ENCODE results near the gene IL23R.
"Not testable (repeated sequence)": the region's sequence is repeated elsewhere in the genome, so short reads cannot be mapped to it uniquely, and the experiment has no call there.

IL23R gene

DNA sequence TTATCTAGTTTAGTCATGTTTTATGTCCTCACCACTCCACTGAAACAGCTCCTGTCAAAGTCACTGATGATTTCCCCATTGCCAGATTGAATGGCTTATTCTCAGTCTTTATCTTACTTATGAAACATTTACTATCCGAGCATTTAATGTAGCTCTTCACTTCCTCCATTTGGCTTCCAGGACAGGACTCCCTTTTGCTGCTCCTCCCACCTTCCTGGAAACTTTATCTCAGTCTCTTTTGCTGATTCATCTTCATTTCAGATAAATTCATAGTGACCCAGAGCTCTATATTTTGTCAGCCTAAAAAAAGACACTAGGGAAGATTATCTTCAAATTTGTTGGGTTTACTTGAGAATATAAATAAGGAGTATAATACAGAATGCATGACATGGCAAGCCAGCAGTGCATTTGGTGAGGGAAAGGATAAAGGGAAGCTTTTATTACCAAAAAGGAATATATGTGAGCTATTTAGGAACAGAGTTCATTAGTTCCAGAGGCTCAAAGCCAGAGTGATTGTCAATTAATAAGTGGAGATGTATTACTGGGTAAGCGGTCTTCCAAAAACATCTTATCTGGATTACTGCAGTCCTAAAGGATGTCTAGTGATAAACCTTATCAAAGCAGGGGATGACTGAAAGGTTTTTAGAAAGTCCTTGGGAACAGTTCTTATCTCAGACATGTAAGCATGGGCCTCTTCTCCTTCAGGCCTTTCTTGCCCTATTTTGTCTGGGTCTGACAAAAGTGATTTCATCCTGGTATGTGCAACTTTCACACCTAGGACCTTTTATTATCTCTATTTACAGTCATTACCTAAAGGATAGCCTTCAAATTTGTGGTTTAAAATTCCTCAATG is 25.6 kb downstream of the IL23R start:
- no peak overlapping the region for H3K4me3 ChIP-seq
- no peak overlapping the region for H3K4me2 ChIP-seq
- H3K9ac ChIP-seq: no peak overlapping the region
- H3K27ac ChIP-seq: no peak overlapping the region
- no peaks in the 10 kb centered on the region for H3K9me3 ChIP-seq
- peaks cover 23% of the 10 kb centered on the region for H3K4me1 ChIP-seq
- no peaks in the 10 kb centered on the region for H3K36me3 ChIP-seq
- no peaks in the 10 kb centered on the region for H4K20me1 ChIP-seq
- no peak for TF ChIP-seq Cebpa-rat (IDR thresholded peaks at IDR 0.05)
- H3K27me3 ChIP-seq: no peaks in the 10 kb centered on the region

GRCh38 chr1:67192902-67193301 is 26.6 kb downstream of the IL23R start:
- Histone ChIP-seq H3K4me3 (no peak overlapping the region), H3K9me3 (no peaks in the 10 kb centered on the region), H3K27me3 (no peaks in the 10 kb centered on the region), H3K4me2 (no peak overlapping the region), H3K27ac (no peak overlapping the region), H3K9ac (no peak overlapping the region), H4K20me1 (no peaks in the 10 kb centered on the region), H3K36me3 (no peaks in the 10 kb centered on the region), H3K4me1 (peaks cover 20% of the 10 kb centered on the region)
- no peak for TF ChIP-seq Cebpa-rat (IDR thresholded peaks at IDR 0.05)

- Histone ChIP-seq H3K4me3 (no peak overlapping the region), H4K20me1 (no peaks in the 10 kb centered on the region), H3K27ac (no peak overlapping the region), H3K27me3 (no peaks in the 10 kb centered on the region), H3K9me3 (no peaks in the 10 kb centered on the region), H3K9ac (no peak overlapping the region), H3K4me2 (no peak overlapping the region), H3K4me1 (peaks cover 16% of the 10 kb centered on the region), H3K36me3 (no peaks in the 10 kb centered on the region)
- no peak for TF ChIP-seq Cebpa-rat (IDR thresholded peaks at IDR 0.05)
These were observed 27.4 kb downstream of the IL23R start for GRCh38 chr1:67193704-67194103.

- H3K4me2 ChIP-seq: peak overlapping the region; percentile 32; the same call in 1 of the 2 replicates
- no peak for TF ChIP-seq Cebpa-rat (IDR thresholded peaks at IDR 0.05)
These were observed 28.1 kb downstream of the IL23R start for GRCh38 chr1:67194209-67194863.

DNA sequence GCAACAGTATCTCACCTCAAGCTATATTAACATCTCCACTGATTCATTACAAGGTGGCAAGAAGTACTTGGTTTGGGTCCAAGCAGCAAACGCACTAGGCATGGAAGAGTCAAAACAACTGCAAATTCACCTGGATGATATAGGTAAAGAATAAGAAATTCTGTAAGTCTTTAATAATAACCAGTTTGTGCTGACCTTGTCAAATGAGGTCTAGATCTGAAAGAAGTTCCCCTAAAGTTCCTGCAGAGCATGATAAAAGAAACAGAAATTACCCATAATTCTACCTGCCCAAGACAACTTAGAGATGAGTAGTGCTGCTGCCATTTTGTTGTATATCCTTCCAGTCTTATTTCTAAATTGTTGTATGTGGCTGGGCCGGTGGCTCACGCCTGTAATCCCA is 34.5 kb downstream of the IL23R start:
- Histone ChIP-seq H3K4me3 (no peak overlapping the region), H3K9me3 (no peaks in the 10 kb centered on the region), H3K27ac (no peak overlapping the region), H4K20me1 (no peaks in the 10 kb centered on the region), H3K4me2 (no peak overlapping the region), H3K9ac (no peak overlapping the region), H3K27me3 (no peaks in the 10 kb centered on the region), H3K36me3 (no peaks in the 10 kb centered on the region), H3K4me1 (no peaks in the 10 kb centered on the region)
- TF ChIP-seq Cebpa-rat (IDR thresholded peaks at IDR 0.05): no peak

More at GRCh38 chr1:67194209-67194863, 28.1 kb downstream of the IL23R start:
- Histone ChIP-seq H3K4me1 (peaks cover 16% of the 10 kb centered on the region), H4K20me1 (no peaks in the 10 kb centered on the region), H3K4me3 (no peak overlapping the region), H3K9me3 (no peaks in the 10 kb centered on the region), H3K36me3 (no peaks in the 10 kb centered on the region), H3K27me3 (no peaks in the 10 kb centered on the region), H3K27ac (no peak overlapping the region), H3K9ac (no peak overlapping the region)

DNA sequence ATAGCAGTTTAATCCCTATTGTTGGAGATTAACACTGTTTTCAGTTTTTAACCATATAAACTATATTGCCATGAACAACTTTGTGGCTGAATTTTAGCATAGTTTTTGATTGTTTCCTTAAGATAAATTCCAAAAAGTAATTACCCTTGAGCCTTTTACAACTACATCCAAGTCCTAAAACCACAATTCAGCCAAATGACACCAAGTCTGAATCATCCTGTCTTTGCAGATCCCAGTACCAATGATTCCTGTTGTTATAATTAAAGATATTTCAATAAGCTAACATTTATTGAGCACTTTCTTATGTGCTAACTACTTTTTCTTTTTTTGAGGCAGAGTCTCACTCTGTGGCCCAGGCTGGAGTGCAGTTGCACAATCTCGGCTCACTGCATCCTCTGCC is 35.6 kb downstream of the IL23R start:
- H3K4me1 ChIP-seq: no peaks in the 10 kb centered on the region
- H3K4me2 ChIP-seq: no peak overlapping the region
- H3K36me3 ChIP-seq: no peaks in the 10 kb centered on the region
- TF ChIP-seq Cebpa-rat (IDR thresholded peaks at IDR 0.05): no peak
- no peaks in the 10 kb centered on the region for H4K20me1 ChIP-seq
- H3K27ac ChIP-seq: no peak overlapping the region
- H3K27me3 ChIP-seq: no peaks in the 10 kb centered on the region
- no peaks in the 10 kb centered on the region for H3K9me3 ChIP-seq
- H3K9ac ChIP-seq: no peak overlapping the region
- no peak overlapping the region for H3K4me3 ChIP-seq

- H3K9ac ChIP-seq: no peak overlapping the region
- no peaks in the 10 kb centered on the region for H3K36me3 ChIP-seq
- no peak overlapping the region for H3K4me2 ChIP-seq
- H3K9me3 ChIP-seq: no peaks in the 10 kb centered on the region
- H4K20me1 ChIP-seq: no peaks in the 10 kb centered on the region
- no peaks in the 10 kb centered on the region for H3K4me1 ChIP-seq
- H3K4me3 ChIP-seq: no peak overlapping the region
- no peaks in the 10 kb centered on the region for H3K27me3 ChIP-seq
- H3K27ac ChIP-seq: no peak overlapping the region
- no peak for TF ChIP-seq Cebpa-rat (IDR thresholded peaks at IDR 0.05)
These were observed 38.2 kb downstream of the IL23R start for GRCh38 chr1:67204298-67204980.

- not testable (repeated sequence) for H3K4me3 ChIP-seq, H3K4me2 ChIP-seq, H3K4me1 ChIP-seq, H3K36me3 ChIP-seq, H3K9me3 ChIP-seq, H4K20me1 ChIP-seq, H3K9ac ChIP-seq, H3K27ac ChIP-seq, H3K27me3 ChIP-seq
These were observed 41.1 kb downstream of the IL23R start for GRCh38 chr1:67207398-67207797.

DNA sequence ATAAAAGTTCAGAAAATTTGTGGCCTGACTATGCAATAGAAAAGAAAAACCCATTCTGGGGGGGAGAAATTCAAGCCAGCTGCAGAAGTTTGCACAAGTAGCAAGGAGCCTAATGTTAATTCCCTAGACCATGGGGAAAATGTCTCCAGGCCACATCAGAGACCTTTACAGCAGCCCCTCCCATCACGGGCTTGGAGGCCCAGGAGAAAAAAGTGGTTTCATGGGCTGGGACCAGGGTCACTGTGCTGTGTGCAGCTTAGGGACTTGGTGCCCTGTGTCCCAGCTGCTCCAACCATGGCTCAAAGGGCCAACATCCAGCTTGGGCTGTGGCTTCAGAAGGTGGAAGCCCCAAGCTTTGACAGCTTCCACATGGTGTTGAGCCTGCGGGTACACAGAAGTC is 42.0 kb downstream of the IL23R start:
- no peak for TF ChIP-seq Cebpa-rat (IDR thresholded peaks at IDR 0.05)
- no peaks in the 10 kb centered on the region for H3K36me3 ChIP-seq

GRCh38 chr1:67209521-67209920 is 43.3 kb downstream of the IL23R start:
- H3K4me3 ChIP-seq: no peak overlapping the region
- H3K4me2 ChIP-seq: no peak overlapping the region
- no peak overlapping the region for H3K27ac ChIP-seq
- H3K36me3 ChIP-seq: no peaks in the 10 kb centered on the region
- H3K27me3 ChIP-seq: no peaks in the 10 kb centered on the region
- no peaks in the 10 kb centered on the region for H4K20me1 ChIP-seq
- H3K4me1 ChIP-seq: peaks cover 9% of the 10 kb centered on the region
- no peak for TF ChIP-seq Cebpa-rat (IDR thresholded peaks at IDR 0.05)
- H3K9me3 ChIP-seq: no peaks in the 10 kb centered on the region
- H3K9ac ChIP-seq: no peak overlapping the region

More for the DNA sequence above, 42.0 kb downstream of the IL23R start:
- H3K4me3 ChIP-seq: no peak overlapping the region
- H3K9me3 ChIP-seq: no peaks in the 10 kb centered on the region
- H3K27me3 ChIP-seq: no peaks in the 10 kb centered on the region
- H3K9ac ChIP-seq: no peak overlapping the region
- H4K20me1 ChIP-seq: no peaks in the 10 kb centered on the region
- no peak overlapping the region for H3K27ac ChIP-seq
- H3K4me2 ChIP-seq: no peak overlapping the region
- H3K4me1 ChIP-seq: peaks cover 7% of the 10 kb centered on the region; the same call in 1 of the 2 replicates

Measured in BLaER1 (cell line).